HepG2 (cell line): Measurements from ENCODE around the gene CRIP1. TPM values are rescaled to one million over a fixed set of nuclear protein-coding genes. Genes with fewer than 3 reads are reported as not detected.

Experiments
- HOXA3 ChIP-seq: sonication (generic); formaldehyde crosslinking; IDR thresholded peaks from 2 replicates; pipeline ENCODE4 v1.5.0; 2020; ENCODE audit warnings: missing genetic modification reagents
- JARID2 ChIP-seq: sonication (generic); formaldehyde crosslinking; IDR thresholded peaks from 2 replicates; pipeline ENCODE4 v1.8.1; 2023; ENCODE audit warnings: missing genetic modification reagents, inconsistent platforms; ENCODE audit not compliant: insufficient replicate concordance
- MYC ChIP-seq: sonication (generic); formaldehyde crosslinking; IDR thresholded peaks from 2 replicates; pipeline ENCODE4 v1.9.0; 2021; ENCODE audit warnings: missing genetic modification reagents, borderline replicate concordance
- PCBP1 ChIP-seq: fragments of 200-400 bp; formaldehyde crosslinking; IDR thresholded peaks from 2 replicates; pipeline ENCODE4 v1.6.1; 2017; ENCODE audit warnings: mild to moderate bottlenecking, low read depth, low read length, borderline replicate concordance
- PLSCR1 ChIP-seq: sonication (generic); formaldehyde crosslinking; IDR thresholded peaks from 2 replicates; pipeline ENCODE4 v1.5.0; 2020; ENCODE audit warnings: missing genetic modification reagents, mild to moderate bottlenecking, borderline replicate concordance
- REPIN1 ChIP-seq: sonication (generic); formaldehyde crosslinking; IDR thresholded peaks from 2 replicates; pipeline ENCODE4 v1.8.0; 2022; ENCODE audit warnings: missing genetic modification reagents, low read depth, mild to moderate bottlenecking, borderline replicate concordance
- SP2 ChIP-seq: sonication (generic); formaldehyde crosslinking; IDR thresholded peaks from 2 replicates; pipeline ENCODE4 v1.5.1; 2020; ENCODE audit warnings: mild to moderate bottlenecking, missing genetic modification reagents
- STAG1 ChIP-seq: sonication (generic); formaldehyde crosslinking; IDR thresholded peaks from 2 replicates; pipeline ENCODE4 v1.4.0; 2020; ENCODE audit warnings: missing genetic modification reagents
- TARDBP ChIP-seq: sonication (generic); formaldehyde crosslinking; IDR thresholded peaks from 2 replicates; pipeline ENCODE4 v1.8.0; 2022; ENCODE audit warnings: mild to moderate bottlenecking, missing genetic modification reagents
- TBL1XR1 ChIP-seq: fragments of 150-350 bp; IDR thresholded peaks from 2 replicates; pipeline ENCODE4 v1.6.1; 2014; ENCODE audit warnings: borderline replicate concordance, low read length; ENCODE audit not compliant: partially characterized antibody
- ZC3H4 ChIP-seq: sonication (generic); formaldehyde crosslinking; IDR thresholded peaks from 2 replicates; pipeline ENCODE4 v1.4.0; 2020; ENCODE audit warnings: missing genetic modification reagents, borderline replicate concordance
- ZEB1 ChIP-seq: IDR thresholded peaks from 2 replicates; pipeline ENCODE4 v1.6.1; 2012; ENCODE audit warnings: mild to moderate bottlenecking, low read depth, inconsistent platforms; ENCODE audit not compliant: insufficient replicate concordance
- ZFX ChIP-seq: sonication (generic); formaldehyde crosslinking; IDR thresholded peaks from 2 replicates; pipeline ENCODE4 v1.4.0; 2020; ENCODE audit warnings: mild to moderate bottlenecking, low read depth, missing genetic modification reagents, moderate library complexity
- ZKSCAN1 ChIP-seq: fragments of 150-350 bp; IDR thresholded peaks from 2 replicates; pipeline ENCODE4 v1.6.1; 2014; ENCODE audit warnings: low read length
- ZNF205 ChIP-seq: IDR thresholded peaks from 2 replicates; pipeline ENCODE4 v1.6.1; 2018; ENCODE audit warnings: missing biosample characterization, missing genetic modification reagents
- ZNF468 ChIP-seq: sonication (generic); formaldehyde crosslinking; IDR thresholded peaks from 2 replicates; pipeline ENCODE4 v1.8.0; 2022; ENCODE audit warnings: mild to moderate bottlenecking, moderate library complexity, missing genetic modification reagents
- ZNF563 ChIP-seq: sonication (generic); formaldehyde crosslinking; IDR thresholded peaks from 2 replicates; pipeline ENCODE4 v1.8.0; 2022; ENCODE audit warnings: mild to moderate bottlenecking, moderate library complexity, missing genetic modification reagents
- ZNF629 ChIP-seq: sonication (generic); formaldehyde crosslinking; conservative IDR thresholded peaks from 2 replicates; pipeline ENCODE4 v1.5.0; 2020; ENCODE audit warnings: missing genetic modification reagents
- ZNF879 ChIP-seq: sonication (generic); formaldehyde crosslinking; IDR thresholded peaks from 2 replicates; pipeline ENCODE4 v1.8.1; 2023; ENCODE audit warnings: missing genetic modification reagents
- ZSCAN20 ChIP-seq: sonication (generic); formaldehyde crosslinking; IDR thresholded peaks from 2 replicates; pipeline ENCODE4 v1.4.0; 2020; ENCODE audit warnings: missing genetic modification reagents, mild to moderate bottlenecking, borderline replicate concordance
- polyA plus RNA-seq, 8 experiments: library from polyadenylated mRNA; depleted of rRNA in 3 of 8; stranded (reverse) in 7 of 8; unstranded in 1 of 8; fragments of >200 nt; fragmentation: Illumina TruSeq in 4 of 8; extraction: Trizol in 4 of 8; gene quantifications; 2 replicates each; pipeline versions ENCODE4 v1.2.1 to v1.2.3, GENCODE V29; 2011 to 2016; ENCODE audit warnings: low read depth in 4 of 8, missing spikeins in 1 of 8, mixed read lengths in 1 of 8; ENCODE audit not compliant: insufficient read depth in 1 of 8
- total RNA-seq, 5 experiments: library from RNA; depleted of rRNA; stranded (reverse); fragments of >200 nt; fragmentation: Illumina TruSeq; extraction: Trizol; gene quantifications; 2 replicates each; pipeline ENCODE4 v1.2.3, GENCODE V29; 2016; ENCODE audit warnings: low read depth in 1 of 5
- TF ChIP-seq, protein P1 (sequence below): sonication (generic); formaldehyde crosslinking; IDR thresholded peaks from 2 replicates; pipeline ENCODE4 v1.4.0; 2020; ENCODE audit warnings: mild to moderate bottlenecking, missing genetic modification reagents
- TF ChIP-seq, protein P2 (sequence below): sonication (generic); formaldehyde crosslinking; IDR thresholded peaks from 2 replicates; pipeline ENCODE4 v1.8.1; 2023; ENCODE audit warnings: missing genetic modification reagents, mild to moderate bottlenecking, borderline replicate concordance
- TF ChIP-seq, protein P3 (sequence below): sonication (generic); formaldehyde crosslinking; IDR thresholded peaks from 2 replicates; pipeline ENCODE4 v1.4.0; 2020; ENCODE audit warnings: mild to moderate bottlenecking, missing genetic modification reagents

Gene CRIP1
- total and polyA plus RNA-seq, 2 of the 13 experiments (the other 11 are each of a cell fraction or from before 2014, with no cell fraction given): 53.9 to 59.5 TPM

DNA sequence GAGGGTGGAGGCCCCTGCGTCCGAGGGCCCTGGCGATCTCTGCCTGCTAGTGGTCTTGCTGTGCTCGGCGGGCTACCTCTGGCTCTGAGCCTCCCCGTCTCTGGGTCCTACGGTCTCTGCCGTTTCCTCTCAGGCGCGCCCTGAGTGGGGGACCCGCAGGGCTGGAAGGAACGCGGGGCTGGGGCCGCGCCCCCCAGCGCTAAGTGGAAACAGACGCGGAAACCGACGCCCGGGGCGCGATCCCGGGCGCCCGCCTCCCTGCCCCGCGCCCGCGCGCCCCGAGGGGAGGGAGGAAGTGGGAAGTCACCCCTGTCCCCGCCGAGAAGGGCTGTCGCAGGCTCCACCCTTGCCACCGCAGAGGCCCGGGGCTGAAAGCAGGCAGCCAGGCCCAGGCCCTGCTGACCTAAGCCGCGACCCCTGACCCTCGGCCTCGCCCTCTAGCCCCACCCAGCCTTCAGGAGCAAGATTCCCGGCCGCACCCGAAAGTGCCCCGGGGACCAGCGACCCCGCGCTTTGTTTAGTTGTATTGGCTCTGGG lies 831 bp downstream of the CRIP1 start (continued):
- TF ChIP-seq SP2 (no peak), REPIN1 (no peak), ZNF629 (CRISPR knock-in tag) (no peak), ZNF563 (no peak), STAG1 (CRISPR knock-in tag) (no peak), PLSCR1 (CRISPR knock-in tag) (no peak), ZFX (peak; percentile 15), TBL1XR1 (no peak), ZEB1 (no peak), ZNF205 (no peak), TARDBP (no peak), ZSCAN20 (CRISPR knock-in tag) (no peak), HOXA3 (no peak), ZNF879 (CRISPR knock-in tag) (no peak), JARID2 (no peak), ZNF468 (CRISPR knock-in tag) (no peak), ZC3H4 (CRISPR knock-in tag) (no peak), PCBP1 (0 out of 2 replicates have a peak, but pooled peaks have one; percentile 12), MYC (CRISPR knock-in tag) (no peak), ZKSCAN1 (no peak)
- TF ChIP-seq, protein P1, sequence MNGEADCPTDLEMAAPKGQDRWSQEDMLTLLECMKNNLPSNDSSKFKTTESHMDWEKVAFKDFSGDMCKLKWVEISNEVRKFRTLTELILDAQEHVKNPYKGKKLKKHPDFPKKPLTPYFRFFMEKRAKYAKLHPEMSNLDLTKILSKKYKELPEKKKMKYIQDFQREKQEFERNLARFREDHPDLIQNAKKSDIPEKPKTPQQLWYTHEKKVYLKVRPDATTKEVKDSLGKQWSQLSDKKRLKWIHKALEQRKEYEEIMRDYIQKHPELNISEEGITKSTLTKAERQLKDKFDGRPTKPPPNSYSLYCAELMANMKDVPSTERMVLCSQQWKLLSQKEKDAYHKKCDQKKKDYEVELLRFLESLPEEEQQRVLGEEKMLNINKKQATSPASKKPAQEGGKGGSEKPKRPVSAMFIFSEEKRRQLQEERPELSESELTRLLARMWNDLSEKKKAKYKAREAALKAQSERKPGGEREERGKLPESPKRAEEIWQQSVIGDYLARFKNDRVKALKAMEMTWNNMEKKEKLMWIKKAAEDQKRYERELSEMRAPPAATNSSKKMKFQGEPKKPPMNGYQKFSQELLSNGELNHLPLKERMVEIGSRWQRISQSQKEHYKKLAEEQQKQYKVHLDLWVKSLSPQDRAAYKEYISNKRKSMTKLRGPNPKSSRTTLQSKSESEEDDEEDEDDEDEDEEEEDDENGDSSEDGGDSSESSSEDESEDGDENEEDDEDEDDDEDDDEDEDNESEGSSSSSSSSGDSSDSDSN: peak; percentile 8; the same call in 1 of the 2 replicates
- TF ChIP-seq, protein P2, sequence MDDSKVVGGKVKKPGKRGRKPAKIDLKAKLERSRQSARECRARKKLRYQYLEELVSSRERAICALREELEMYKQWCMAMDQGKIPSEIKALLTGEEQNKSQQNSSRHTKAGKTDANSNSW: no peak
- TF ChIP-seq, protein P3, sequence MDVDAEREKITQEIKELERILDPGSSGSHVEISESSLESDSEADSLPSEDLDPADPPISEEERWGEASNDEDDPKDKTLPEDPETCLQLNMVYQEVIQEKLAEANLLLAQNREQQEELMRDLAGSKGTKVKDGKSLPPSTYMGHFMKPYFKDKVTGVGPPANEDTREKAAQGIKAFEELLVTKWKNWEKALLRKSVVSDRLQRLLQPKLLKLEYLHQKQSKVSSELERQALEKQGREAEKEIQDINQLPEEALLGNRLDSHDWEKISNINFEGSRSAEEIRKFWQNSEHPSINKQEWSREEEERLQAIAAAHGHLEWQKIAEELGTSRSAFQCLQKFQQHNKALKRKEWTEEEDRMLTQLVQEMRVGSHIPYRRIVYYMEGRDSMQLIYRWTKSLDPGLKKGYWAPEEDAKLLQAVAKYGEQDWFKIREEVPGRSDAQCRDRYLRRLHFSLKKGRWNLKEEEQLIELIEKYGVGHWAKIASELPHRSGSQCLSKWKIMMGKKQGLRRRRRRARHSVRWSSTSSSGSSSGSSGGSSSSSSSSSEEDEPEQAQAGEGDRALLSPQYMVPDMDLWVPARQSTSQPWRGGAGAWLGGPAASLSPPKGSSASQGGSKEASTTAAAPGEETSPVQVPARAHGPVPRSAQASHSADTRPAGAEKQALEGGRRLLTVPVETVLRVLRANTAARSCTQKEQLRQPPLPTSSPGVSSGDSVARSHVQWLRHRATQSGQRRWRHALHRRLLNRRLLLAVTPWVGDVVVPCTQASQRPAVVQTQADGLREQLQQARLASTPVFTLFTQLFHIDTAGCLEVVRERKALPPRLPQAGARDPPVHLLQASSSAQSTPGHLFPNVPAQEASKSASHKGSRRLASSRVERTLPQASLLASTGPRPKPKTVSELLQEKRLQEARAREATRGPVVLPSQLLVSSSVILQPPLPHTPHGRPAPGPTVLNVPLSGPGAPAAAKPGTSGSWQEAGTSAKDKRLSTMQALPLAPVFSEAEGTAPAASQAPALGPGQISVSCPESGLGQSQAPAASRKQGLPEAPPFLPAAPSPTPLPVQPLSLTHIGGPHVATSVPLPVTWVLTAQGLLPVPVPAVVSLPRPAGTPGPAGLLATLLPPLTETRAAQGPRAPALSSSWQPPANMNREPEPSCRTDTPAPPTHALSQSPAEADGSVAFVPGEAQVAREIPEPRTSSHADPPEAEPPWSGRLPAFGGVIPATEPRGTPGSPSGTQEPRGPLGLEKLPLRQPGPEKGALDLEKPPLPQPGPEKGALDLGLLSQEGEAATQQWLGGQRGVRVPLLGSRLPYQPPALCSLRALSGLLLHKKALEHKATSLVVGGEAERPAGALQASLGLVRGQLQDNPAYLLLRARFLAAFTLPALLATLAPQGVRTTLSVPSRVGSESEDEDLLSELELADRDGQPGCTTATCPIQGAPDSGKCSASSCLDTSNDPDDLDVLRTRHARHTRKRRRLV (CRISPR knock-in tag): no peak
